HepG2 (cell line): ENCODE data around the gene CXCL17. TPM values are rescaled to one million over a fixed set of nuclear protein-coding genes. Genes with fewer than 3 reads are reported as not detected.

Experiments
- ZBTB40 ChIP-seq, 2 experiments: fragments of 450-650 bp in 1 of 2; sonication (generic) in 1 of 2; formaldehyde crosslinking in 1 of 2; IDR thresholded peaks; 2 replicates each; pipeline versions ENCODE4 v1.6.1 to v1.8.0; 2016 to 2022; ENCODE audit warnings: antibody characterized with exemption in 1 of 2, mild to moderate bottlenecking in 1 of 2, missing genetic modification reagents in 1 of 2
- ZNF557 ChIP-seq: sonication (generic); formaldehyde crosslinking; IDR thresholded peaks from 2 replicates; pipeline ENCODE4 v1.4.0; 2020; ENCODE audit warnings: missing genetic modification reagents
- polyA plus RNA-seq, 8 experiments: library from polyadenylated mRNA; depleted of rRNA in 3 of 8; stranded (reverse) in 7 of 8; unstranded in 1 of 8; fragments of >200 nt; fragmentation: Illumina TruSeq in 4 of 8; extraction: Trizol in 4 of 8; gene quantifications; 2 replicates each; pipeline versions ENCODE4 v1.2.1 to v1.2.3, GENCODE V29; 2011 to 2016; ENCODE audit warnings: low read depth in 4 of 8, missing spikeins in 1 of 8, mixed read lengths in 1 of 8; ENCODE audit not compliant: insufficient read depth in 1 of 8
- total RNA-seq, 5 experiments: library from RNA; depleted of rRNA; stranded (reverse); fragments of >200 nt; fragmentation: Illumina TruSeq; extraction: Trizol; gene quantifications; 2 replicates each; pipeline ENCODE4 v1.2.3, GENCODE V29; 2016; ENCODE audit warnings: low read depth in 1 of 5

Gene CXCL17
- total and polyA plus RNA-seq, 2 of the 13 experiments (the other 11 are each of a cell fraction or from before 2014, with no cell fraction given): 0.12 TPM; not detected in 1

- no peak for TF ChIP-seq ZBTB40 (IDR thresholded peaks at IDR 0.05)
- TF ChIP-seq ZBTB40 (CRISPR knock-in tag; IDR thresholded peaks at IDR 0.05): no peak
- no peak for TF ChIP-seq ZNF557
These were observed 30.9 kb upstream of the CXCL17 start (continued) for GRCh38 chr19:42473686-42474085.
